Measurements from ENCODE around the gene MPHOSPH9.

- no peak for TF ChIP-seq SIN3A (IDR thresholded peaks at IDR 0.05; ENCODE audit: borderline replicate concordance, insufficient read depth, low read length)
- no peak for TF ChIP-seq POLR2AphosphoS5 (IDR thresholded peaks at IDR 0.05; ENCODE audit: low read depth, low read length)
- no peak for TF ChIP-seq REST (IDR thresholded peaks at IDR 0.05; ENCODE audit: insufficient read depth in 1 of 2, low read depth in 2 of 2, low read length in 2 of 2)
- no peak for TF ChIP-seq FOXP2 (optimal IDR thresholded peaks at IDR 0.05; ENCODE audit: borderline replicate concordance, extremely low read depth, extremely low read length, insufficient read depth)
- no peak for TF ChIP-seq TAF1 (IDR thresholded peaks at IDR 0.05; ENCODE audit: borderline replicate concordance, insufficient read depth, low read length)
These were observed 12.7 kb upstream of the MPHOSPH9 start for GRCh38 chr12:123245678-123246077.

Data from PFSK-1 (cell line).